Suprapubic skin (tissue), 3 donors: ENCODE measurements around the gene CREB3L1.

Experiments used
- CTCF ChIP-seq, 2 donors: fragments of 200-600 bp in 1 of 2; fragments of 450-650 bp in 1 of 2; sonication (generic) in 1 of 2; IDR thresholded peaks; one replicate each; pipeline ENCODE4 v1.5.1; 2016 to 2019; ENCODE audit warnings: antibody characterized with exemption in 2 of 2, mild to moderate bottlenecking in 1 of 2, moderate library complexity in 1 of 2
- POLR2A ChIP-seq, 2 donors: fragments of 450-650 bp; IDR thresholded peaks; one replicate each; pipeline ENCODE4 v1.6.1; 2017; ENCODE audit warnings: antibody characterized with exemption in 2 of 2, mild to moderate bottlenecking in 2 of 2, moderate library complexity in 2 of 2

- no peak for TF ChIP-seq POLR2A (IDR thresholded peaks at IDR 0.05)
- TF ChIP-seq CTCF (IDR thresholded peaks at IDR 0.05): no peak
These were observed 195 bp upstream of the CREB3L1 start for GRCh38 chr11:46277313-46277621.
